ELF-1 (cell line): ENCODE data around the gene OR14J1.
"Not testable (repeated sequence)": the region's sequence is repeated elsewhere in the genome, so short reads cannot be mapped to it uniquely, and the experiment has no call there.

Experiments used
- DNase-seq: peaks from one replicate; pipeline ENCODE4 v3.0.0-alpha.2; 2016; ENCODE audit warnings: low read depth, low spot score

OR14J1 gene, protein sequence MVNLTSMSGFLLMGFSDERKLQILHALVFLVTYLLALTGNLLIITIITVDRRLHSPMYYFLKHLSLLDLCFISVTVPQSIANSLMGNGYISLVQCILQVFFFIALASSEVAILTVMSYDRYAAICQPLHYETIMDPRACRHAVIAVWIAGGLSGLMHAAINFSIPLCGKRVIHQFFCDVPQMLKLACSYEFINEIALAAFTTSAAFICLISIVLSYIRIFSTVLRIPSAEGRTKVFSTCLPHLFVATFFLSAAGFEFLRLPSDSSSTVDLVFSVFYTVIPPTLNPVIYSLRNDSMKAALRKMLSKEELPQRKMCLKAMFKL

DNA sequence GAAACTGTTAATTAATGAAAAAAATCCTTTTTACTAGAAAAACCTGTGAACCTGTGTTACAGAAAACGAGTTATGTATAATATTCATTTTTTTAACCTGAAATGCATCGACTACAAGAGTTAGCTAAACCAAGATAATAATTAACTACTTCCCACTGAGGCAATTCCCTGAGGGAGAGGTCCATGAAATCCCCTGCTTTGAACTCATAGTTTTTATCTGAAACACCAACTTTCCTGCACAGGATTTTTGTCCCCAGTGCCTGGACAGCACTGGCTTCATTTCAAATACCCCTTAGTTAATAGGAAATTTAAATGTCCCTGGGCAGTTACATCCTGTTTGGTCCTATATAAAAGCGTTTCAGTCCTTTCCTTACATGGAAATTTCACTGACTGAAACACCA, at the start of gene OR14J1:
Gene OR14J1 (plus strand): TSS at position 386 of the 400 bp plus-strand sequence. CDS start 4,989 bp downstream, outside the sequence.
- no peak for DNase-seq

DNA sequence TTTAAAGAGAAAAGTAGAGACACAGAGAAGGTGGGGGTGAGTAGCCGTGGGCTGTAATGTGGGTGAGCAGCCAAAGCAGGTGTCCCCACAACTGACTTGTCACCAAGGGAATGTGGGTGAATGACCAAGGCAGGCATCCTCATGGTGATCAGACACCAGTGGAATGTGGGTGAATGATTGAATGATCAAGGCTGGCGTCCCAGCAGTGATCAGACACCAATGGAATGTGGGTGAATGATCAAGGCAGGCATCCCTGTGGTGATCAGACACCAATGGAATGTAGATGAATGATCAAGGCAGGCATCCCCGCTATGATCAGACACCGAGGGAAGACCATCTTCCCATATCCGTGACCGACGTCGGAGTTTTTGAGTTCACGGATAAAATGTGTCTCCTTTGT, 49.8 kb upstream of the OR14J1 start:
- DNase-seq, result no peak

DNA sequence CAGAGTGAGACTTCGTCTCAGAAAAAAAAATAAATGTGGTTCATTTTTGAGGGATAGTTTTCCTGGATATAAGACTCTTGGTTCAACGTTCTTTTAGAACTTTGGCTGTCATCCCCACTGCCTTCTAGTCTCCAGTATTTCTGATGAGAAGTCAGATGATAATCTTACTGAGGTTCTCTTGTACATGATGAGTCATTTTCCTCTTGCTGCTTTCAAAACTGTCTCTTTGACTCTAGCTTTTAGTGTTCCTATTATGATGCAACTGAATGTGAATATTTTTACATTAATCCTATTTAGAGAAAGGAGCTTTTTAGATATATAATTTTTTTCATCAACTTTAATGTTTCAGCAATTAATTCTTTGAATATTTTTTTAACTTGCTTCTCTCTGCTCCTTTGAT, 46.0 kb upstream of the OR14J1 start:
- no peak for DNase-seq

DNA sequence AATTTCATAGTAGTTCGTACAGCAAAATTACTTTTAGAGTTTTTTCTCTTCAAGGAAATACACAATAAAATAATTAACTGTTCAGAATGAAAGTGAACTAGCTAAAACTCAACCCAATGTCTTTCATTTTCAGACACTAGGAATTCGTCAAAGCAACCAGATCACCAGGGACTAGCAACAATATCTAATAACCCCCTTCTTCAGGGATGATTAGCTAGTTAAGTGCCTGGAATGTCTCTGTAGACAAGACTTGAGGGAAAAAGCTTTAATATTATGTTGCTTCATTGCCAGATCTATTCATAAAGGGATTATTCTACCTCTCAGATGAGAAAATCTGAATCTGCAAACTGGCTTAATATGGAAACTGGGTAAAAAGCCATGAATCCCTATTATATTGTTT, 41.8 kb upstream of the OR14J1 start:
- no peak for DNase-seq

DNA sequence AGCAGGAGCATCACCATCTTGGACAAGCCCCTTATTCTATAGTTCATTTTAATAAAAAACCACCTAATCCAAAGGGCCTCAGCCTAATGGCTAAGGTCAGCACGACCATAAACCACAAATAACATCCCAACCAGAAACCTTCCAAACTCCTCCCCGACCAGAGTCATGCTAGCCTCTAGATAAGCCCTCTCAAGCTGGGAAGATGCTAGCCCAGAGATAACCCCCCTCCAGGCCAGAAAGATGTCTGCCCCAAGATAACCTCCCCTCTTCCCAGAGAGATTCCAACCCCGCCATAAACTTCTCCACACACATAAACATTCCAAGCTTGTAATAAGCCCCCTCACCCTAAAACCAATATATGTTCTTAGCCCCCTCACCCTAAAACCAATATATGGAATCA, 38.5 kb upstream of the OR14J1 start:
- DNase-seq, result no peak

DNA sequence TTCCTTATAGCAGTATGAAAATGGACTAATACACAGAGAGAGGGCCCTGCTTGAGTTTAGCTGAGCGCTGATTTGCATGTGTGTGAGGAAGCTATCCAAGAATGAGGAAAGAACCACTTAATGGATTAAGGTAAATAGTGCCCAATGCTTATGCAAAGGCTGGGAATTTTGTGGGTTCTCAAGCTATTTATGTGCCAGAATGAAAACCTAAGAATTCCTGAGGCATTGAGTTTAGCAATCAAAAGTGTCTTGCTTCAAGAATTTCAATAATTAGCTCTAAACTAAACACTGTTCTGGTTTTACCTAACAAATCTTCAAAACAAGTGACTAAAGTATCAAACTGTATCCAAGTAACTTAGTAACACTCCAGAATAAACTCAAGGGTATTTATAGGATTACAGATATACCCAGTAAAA, 7.0 kb upstream of the OR14J1 start:
- DNase-seq, result no peak

DNA sequence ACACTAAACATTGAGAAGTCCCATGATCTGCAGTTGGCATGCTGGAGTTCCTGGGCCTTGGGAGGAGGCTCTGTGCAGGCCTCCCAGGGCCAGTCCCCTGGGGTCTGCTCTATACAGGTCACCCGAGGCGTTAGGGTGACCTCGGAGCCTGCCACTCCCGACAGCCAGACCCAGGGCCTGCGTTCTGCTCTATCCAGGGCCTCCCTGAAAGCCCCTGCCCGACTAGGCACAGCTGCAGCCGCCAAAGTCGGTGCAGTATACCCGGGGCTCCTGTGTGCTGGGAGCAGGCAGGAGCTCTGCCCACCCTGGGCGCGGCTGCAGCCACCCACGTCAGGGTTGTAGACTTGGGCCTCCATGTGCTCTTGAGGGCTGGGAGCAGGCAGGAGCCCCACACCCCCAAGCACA, 6.3 kb upstream of the OR14J1 start:
- DNase-seq, result no peak

DNA sequence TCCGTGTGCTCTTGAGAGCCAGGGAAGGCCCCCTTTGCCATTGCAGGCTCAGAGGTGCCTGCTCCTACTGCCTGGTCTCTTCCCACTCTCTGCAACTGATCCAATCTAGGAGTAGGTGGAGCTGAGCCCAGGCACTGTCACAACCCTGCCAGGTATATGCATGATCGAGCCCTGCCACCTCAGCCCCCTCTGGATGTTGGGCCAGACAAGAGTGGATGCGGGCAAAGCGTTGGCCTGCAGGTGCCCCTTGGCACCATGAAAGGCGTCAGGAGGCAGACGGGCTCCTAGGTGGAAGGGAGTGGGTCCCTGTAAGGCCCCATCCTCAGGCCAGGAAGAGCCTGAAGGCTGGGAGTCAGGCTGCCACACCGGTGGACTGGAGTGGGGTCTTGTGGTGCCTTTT, 5.9 kb upstream of the OR14J1 start:
- DNase-seq, result no peak

DNA sequence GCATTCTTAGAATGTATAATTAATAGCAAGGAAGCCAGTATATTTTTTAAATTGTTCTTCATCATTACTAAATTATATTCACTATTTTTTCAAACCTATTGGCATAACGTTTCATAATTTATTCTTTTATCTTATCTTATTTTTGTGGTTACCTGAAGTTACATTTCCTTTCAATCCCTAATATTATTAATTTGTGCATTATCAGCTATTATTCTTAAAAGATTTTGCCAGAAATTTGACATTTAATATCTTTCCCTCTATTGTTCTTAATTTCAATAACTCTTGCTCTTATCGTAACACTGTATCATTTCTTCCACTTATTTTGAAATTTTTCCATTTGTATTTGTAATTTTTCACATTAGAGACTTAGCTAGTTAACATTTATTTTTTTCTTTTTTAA, 18.4 kb downstream of the OR14J1 start:
- no peak for DNase-seq

DNA sequence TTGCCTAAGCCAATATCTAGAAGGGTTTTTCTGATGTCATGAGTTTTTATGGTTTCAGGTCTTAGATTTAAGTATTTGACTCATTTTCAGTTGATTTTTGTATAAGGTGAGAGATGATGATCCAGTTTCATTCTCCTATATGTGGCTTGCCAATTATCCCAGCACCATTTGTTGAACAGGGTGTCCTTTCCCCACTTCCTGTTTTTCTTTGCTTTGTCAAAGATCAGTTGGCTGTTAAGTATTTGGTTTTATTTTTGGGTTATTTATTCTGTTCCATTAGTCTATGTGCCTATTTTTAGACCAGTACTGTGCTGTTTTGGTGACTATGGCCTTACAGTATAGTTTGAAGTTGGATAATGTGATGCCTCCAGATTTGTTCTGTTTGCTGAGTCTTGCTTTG, 21.8 kb downstream of the OR14J1 start:
- not testable (repeated sequence) for DNase-seq

DNA sequence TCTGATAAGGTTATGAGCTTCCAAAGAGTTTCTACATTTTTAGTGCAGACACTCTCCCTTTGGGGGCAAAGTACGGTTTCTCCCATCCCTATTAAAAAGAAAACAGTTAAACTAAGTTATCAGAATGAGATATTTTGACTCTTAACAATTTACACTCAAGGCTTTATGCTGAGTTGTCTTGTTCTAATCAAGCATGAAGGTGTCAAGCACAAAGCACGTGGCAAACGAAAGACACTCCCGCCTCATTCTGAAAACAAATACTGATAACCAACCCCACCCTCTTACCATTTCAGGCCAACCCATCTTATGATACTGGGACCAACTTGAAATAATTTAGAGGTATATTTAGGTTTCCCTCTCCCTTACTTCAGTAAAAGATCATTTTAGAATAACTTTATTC, 24.3 kb downstream of the OR14J1 start:
- no peak for DNase-seq

DNA sequence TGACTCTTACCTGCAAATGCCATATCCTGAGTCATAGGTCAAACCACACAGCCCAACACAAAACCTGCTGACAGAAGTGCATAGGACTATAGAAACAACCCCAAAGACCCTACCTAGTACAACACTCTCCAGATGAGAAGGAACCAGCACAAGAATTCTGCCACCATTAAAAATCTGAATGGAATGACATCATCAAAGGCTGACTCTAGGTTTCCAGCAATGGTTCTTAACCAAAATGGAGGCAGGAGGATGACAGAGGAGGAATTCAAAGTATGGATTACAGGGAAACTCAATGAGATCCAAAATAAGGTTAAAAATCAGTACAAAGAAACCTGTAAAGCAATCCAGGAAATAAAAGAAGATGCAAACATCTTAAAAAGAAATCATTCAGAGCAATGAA, 31.2 kb downstream of the OR14J1 start:
- DNase-seq, result no peak

DNA sequence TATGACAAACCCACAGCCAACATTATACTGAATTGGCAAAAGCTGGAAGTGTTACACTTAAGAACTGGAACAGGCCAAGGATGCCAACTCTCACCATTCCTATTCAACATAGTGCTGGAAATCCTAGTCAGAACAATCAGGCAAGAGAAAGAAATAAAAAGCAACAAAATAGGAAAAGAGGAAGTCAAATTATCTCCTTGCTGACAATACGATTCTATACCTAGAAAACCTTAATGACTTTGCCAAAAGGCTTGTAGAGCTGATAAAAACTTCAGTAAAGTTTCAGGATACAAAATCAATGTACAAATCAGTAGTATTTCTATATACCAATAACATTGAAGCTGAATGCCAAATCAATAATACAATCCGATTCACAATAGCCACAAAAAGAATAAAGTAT, 34.8 kb downstream of the OR14J1 start:
- no peak for DNase-seq

DNA sequence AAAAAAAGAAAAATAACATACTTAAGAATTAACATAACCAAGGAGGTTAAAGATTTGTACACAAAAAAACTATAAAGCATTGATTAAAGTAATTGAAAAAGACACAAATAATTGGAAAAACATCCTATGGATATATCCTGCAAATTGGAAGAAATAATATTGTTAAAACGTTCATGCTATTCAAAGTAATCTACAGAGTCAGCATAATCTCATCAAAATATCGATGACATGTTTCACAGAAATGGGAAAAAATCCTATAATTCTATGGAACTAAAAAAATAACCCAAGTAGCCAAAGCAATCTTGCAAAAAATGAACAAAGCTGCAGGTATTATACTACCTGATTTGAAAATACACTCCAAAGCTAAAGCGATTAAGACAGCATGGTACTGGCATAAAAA, 43.9 kb downstream of the OR14J1 start:
- DNase-seq, result no peak

DNA sequence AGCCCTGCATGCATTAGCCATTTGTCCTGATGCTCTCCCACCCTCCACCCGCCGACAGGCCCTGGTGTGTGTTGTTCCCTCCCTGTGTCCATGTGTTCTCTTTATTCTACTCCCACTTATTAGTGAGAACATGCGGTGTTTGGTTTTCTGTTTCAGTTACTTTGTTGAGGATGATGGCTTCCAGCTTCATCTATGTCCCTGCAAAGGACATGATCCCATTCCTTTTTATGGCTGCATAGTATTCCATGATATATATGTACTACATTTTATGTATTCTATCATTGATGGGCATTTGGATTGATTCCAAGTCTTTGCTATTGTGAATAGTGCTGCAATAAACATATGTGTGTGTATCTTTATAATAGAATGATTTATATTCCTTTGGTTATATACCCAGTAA, 47.8 kb downstream of the OR14J1 start:
- DNase-seq, result not testable (repeated sequence)

DNA sequence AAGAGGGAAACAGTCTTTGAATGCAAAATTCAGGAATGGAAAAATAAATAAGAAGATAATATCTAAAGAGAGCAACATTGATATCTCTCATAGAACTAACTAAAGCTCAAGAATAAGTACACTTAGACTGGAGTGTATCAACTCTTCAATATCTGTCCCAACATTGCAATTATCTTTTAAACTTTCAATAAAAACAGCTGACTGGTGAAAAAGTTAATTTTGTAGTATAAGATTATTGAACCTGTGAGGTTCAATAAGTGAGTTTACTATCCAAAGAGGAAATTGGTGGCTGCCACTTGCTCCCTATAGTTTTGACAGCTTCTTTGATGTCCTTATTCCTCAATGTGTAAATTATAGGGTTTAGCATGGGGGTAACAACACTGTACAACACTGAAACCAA, 53.5 kb downstream of the OR14J1 start:
- DNase-seq, result no peak

DNA sequence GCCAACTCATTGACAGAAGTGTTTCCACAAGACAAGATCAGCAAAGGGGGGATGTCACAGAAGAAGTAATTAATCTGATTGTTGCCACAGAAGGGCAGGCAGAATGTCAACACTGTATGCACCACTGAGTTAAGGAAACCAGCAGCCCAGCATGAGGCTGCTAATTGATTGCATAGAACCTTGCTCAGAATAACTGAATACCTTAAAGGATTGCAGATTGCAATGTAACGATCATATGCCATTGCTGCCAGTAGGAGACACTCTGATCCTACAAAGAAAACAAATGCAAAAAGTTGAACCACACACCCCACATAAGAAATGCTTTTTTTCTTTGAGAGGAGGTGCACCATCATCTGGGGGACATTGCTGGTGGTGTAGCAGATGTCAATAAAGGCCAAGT, 54.1 kb downstream of the OR14J1 start:
- no peak for DNase-seq
